Astrocyte (in vitro differentiated cells and primary cell): ENCODE measurements around the gene C15orf62. TPM values are rescaled to one million over a fixed set of nuclear protein-coding genes. Genes with fewer than 3 reads are reported as not detected.
A peak's percentile ranks its signal among the peaks of the same experiment; 100 is the strongest.

Experiments
- DNase-seq: peaks from one replicate; pipeline ENCODE4 v3.0.0-alpha.2; 2010; ENCODE audit warnings: low read depth
- FAIRE-seq: peaks from 2 replicates; lab custom pipeline; 2011; peaks lifted over from hg19 to GRCh38; lab: Jason Lieb, UNC
- H2AFZ ChIP-seq: 2 replicates; pipeline ENCODE4 v1.6.0; 2012; ENCODE audit warnings: low read depth, low read length, inconsistent platforms
- H3K27ac ChIP-seq: 2 replicates; pipeline ENCODE4 v1.5.1; 2011; ENCODE audit warnings: low read depth, low read length, inconsistent platforms
- H3K27me3 ChIP-seq: 2 replicates; pipeline ENCODE4 v1.6.0; 2011; ENCODE audit warnings: low read length, inconsistent platforms; ENCODE audit not compliant: insufficient read depth
- H3K36me3 ChIP-seq: 2 replicates; pipeline ENCODE4 v1.5.1; 2011; ENCODE audit warnings: low read length, inconsistent platforms; ENCODE audit not compliant: insufficient read depth
- H3K4me1 ChIP-seq: 2 replicates; pipeline ENCODE4 v1.5.1; 2011; ENCODE audit warnings: low read length, inconsistent platforms; ENCODE audit not compliant: insufficient read depth
- H3K4me2 ChIP-seq: 2 replicates; pipeline ENCODE4 v1.6.0; 2012; ENCODE audit warnings: low read length, inconsistent platforms
- H3K4me3 ChIP-seq: 2 replicates; pipeline ENCODE4 v1.5.1; 2011; ENCODE audit warnings: low read depth, mild to moderate bottlenecking, low read length, inconsistent platforms; ENCODE audit not compliant: insufficient read depth
- H3K79me2 ChIP-seq: 2 replicates; pipeline ENCODE4 v1.6.0; 2012; ENCODE audit warnings: mild to moderate bottlenecking, low read length, inconsistent platforms; ENCODE audit not compliant: insufficient read depth
- H3K9ac ChIP-seq: 2 replicates; pipeline ENCODE4 v1.6.0; 2012; ENCODE audit warnings: mild to moderate bottlenecking, low read length, inconsistent platforms
- H3K9me3 ChIP-seq: 2 replicates; pipeline ENCODE4 v1.5.1; 2012; ENCODE audit warnings: low read depth, mild to moderate bottlenecking, low read length, inconsistent platforms; ENCODE audit not compliant: insufficient read depth
- H4K20me1 ChIP-seq: 2 replicates; pipeline ENCODE4 v1.6.0; 2012; ENCODE audit warnings: low read length, inconsistent platforms; ENCODE audit not compliant: insufficient read depth
- H3K27ac Mint-ChIP-seq: one replicate; pipeline ENCODE4 v1.8.0; 2021; ENCODE audit warnings: mild to moderate bottlenecking, mixed read lengths; ENCODE audit not compliant: unreplicated experiment
- H3K27me3 Mint-ChIP-seq: one replicate; pipeline ENCODE4 v1.8.0; 2021; ENCODE audit warnings: low read depth, mixed read lengths; ENCODE audit not compliant: unreplicated experiment
- H3K36me3 Mint-ChIP-seq: one replicate; pipeline ENCODE4 v1.8.0; 2021; ENCODE audit warnings: low read depth, mixed read lengths; ENCODE audit not compliant: unreplicated experiment
- H3K4me1 Mint-ChIP-seq: one replicate; pipeline ENCODE4 v1.8.0; 2021; ENCODE audit warnings: low read depth, mixed read lengths; ENCODE audit not compliant: unreplicated experiment
- H3K4me3 Mint-ChIP-seq: one replicate; pipeline ENCODE4 v1.8.0; 2021; ENCODE audit warnings: mild to moderate bottlenecking, moderate library complexity, mixed read lengths; ENCODE audit not compliant: unreplicated experiment
- H3K9me3 Mint-ChIP-seq: one replicate; pipeline ENCODE4 v1.8.0; 2021; ENCODE audit warnings: mild to moderate bottlenecking, mixed read lengths; ENCODE audit not compliant: unreplicated experiment
- CTCF ChIP-seq: IDR thresholded peaks from 2 replicates; pipeline ENCODE4 v1.5.1; 2011; ENCODE audit warnings: low read depth, mild to moderate bottlenecking, inconsistent platforms, low read length, moderate library complexity; ENCODE audit not compliant: insufficient read depth
- EZH2 ChIP-seq: IDR thresholded peaks from 2 replicates; pipeline ENCODE4 v1.6.1; 2012; ENCODE audit warnings: mild to moderate bottlenecking, low read length, inconsistent platforms; ENCODE audit not compliant: insufficient read depth
- total RNA-seq: library from RNA; stranded (reverse); gene quantifications from 2 replicates; pipeline ENCODE4 v1.2.1, GENCODE V29; 2021

Gene C15orf62
- total RNA-seq, 1 donor from 2014 or later: not detected

DNA sequence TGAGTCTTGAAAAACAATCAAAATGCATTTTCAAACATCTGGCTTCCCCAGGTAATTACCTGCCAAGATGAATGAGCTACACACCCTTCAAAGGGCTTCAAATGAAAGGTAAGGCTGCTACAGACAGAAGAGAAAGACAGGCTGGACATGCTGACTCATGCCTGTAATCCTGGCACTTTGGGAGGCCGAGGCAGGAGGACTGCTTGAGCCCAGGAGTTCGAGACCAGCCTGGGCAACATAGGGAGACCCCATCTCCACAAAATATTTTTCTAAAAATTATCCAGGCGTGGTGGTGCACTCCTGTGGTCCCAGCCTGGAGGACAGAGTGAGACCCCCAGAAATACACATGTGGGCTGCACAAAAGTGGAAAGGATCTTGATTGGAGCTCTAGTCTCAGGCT, 22.6 kb downstream of the C15orf62 start:
- peaks cover 3% of the 10 kb centered on the region for H3K36me3 ChIP-seq
- H3K27ac ChIP-seq: peak overlapping the region; percentile 1
- TF ChIP-seq EZH2 (no peak), CTCF (no peak)
- no peak overlapping the region for H2AFZ ChIP-seq
- Mint-ChIP-seq H3K27me3 (no peaks in the 10 kb centered on the region), H3K4me3 (no peak overlapping the region), H3K4me1 (peaks cover 9% of the 10 kb centered on the region), H3K27ac (no peak overlapping the region), H3K9me3 (no peaks in the 10 kb centered on the region), H3K36me3 (peaks cover 11% of the 10 kb centered on the region)
- no peak for FAIRE-seq
- H3K9me3 ChIP-seq: no peaks in the 10 kb centered on the region
- H3K4me2 ChIP-seq: no peak overlapping the region
- DNase-seq: no peak
- H3K4me1 ChIP-seq: peaks cover 28% of the 10 kb centered on the region
- H3K4me3 ChIP-seq: no peak overlapping the region
- no peaks in the 10 kb centered on the region for H3K27me3 ChIP-seq
- H3K79me2 ChIP-seq: peaks cover 52% of the 10 kb centered on the region
- H3K9ac ChIP-seq: no peak overlapping the region
- H4K20me1 ChIP-seq: peaks cover 26% of the 10 kb centered on the region

GRCh38 chr15:40793216-40793989, 23.6 kb downstream of the C15orf62 start:
- Histone ChIP-seq H3K4me1 (peaks cover 21% of the 10 kb centered on the region), H3K4me2 (peak overlapping the region; percentile 69), H3K27me3 (no peaks in the 10 kb centered on the region), H2AFZ (no peak overlapping the region), H3K9ac (peak overlapping the region; percentile 51), H3K4me3 (peak overlapping the region; percentile 5), H3K36me3 (peaks cover 3% of the 10 kb centered on the region), H4K20me1 (peaks cover 23% of the 10 kb centered on the region), H3K27ac (peak overlapping the region; percentile 80), H3K9me3 (no peaks in the 10 kb centered on the region), H3K79me2 (peaks cover 45% of the 10 kb centered on the region)
- Mint-ChIP-seq H3K36me3 (peaks cover 14% of the 10 kb centered on the region), H3K9me3 (no peaks in the 10 kb centered on the region), H3K27ac (peak overlapping the region; percentile 38), H3K27me3 (no peaks in the 10 kb centered on the region), H3K4me3 (no peak overlapping the region), H3K4me1 (peaks cover 14% of the 10 kb centered on the region)
- FAIRE-seq: peak; percentile 81
- peak; percentile 94 for DNase-seq
- no peak for TF ChIP-seq EZH2
- no peak for TF ChIP-seq CTCF

DNA sequence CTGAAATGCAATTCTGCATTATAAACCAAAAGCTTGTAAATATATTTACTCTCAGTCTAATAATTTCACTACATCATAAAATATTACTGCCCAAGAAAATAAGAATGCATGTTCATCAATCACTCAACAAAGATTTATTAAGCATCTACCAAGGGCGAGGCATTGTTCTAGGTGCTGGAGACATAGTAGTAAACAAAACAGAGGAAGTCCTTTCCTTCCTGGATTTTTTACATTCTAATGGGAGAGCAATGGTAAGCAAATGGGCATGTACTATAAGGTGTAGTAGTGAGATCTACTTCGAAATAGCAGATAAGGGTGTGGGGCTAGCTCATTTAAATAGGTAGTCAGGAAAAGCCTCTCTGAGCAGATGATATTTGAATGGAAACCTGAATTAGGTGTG, 26.3 kb downstream of the C15orf62 start:
- Histone ChIP-seq H3K9ac (no peak overlapping the region), H3K36me3 (peaks cover 3% of the 10 kb centered on the region), H4K20me1 (peaks cover 18% of the 10 kb centered on the region), H3K4me2 (no peak overlapping the region), H3K4me1 (peaks cover 16% of the 10 kb centered on the region), H3K27ac (no peak overlapping the region), H3K79me2 (peaks cover 40% of the 10 kb centered on the region), H3K27me3 (no peaks in the 10 kb centered on the region), H3K9me3 (no peaks in the 10 kb centered on the region), H2AFZ (no peak overlapping the region), H3K4me3 (no peak overlapping the region)
- no peak for TF ChIP-seq CTCF
- Mint-ChIP-seq H3K4me1 (peaks cover 15% of the 10 kb centered on the region), H3K9me3 (no peaks in the 10 kb centered on the region), H3K27me3 (no peaks in the 10 kb centered on the region), H3K36me3 (peaks cover 16% of the 10 kb centered on the region), H3K4me3 (no peak overlapping the region), H3K27ac (no peak overlapping the region)
- no peak for FAIRE-seq
- no peak for DNase-seq
